NCI-H2196 (cell line): ENCODE measurements around the gene PSORS1C1.

ENCODE experiments used
- DNase-seq: peaks from one replicate; lab custom pipeline; 2025; ENCODE audit not compliant: unreplicated experiment; lab: John Stamatoyannopoulos, UW

Gene PSORS1C1

GRCh38 chr6:31094389-31094881 is 20.2 kb upstream of the PSORS1C1 start:
- peak; percentile 25 for DNase-seq

- no peak for DNase-seq
Observed at GRCh38 chr6:31096215-31096614, 18.4 kb upstream of the PSORS1C1 start.

- DNase-seq = no peak
Observed at GRCh38 chr6:31096656-31097055, 17.9 kb upstream of the PSORS1C1 start.

- DNase-seq = no peak
Observed at GRCh38 chr6:31098449-31098938, 16.1 kb upstream of the PSORS1C1 start.

- DNase-seq = no peak
Observed at GRCh38 chr6:31103136-31103535, 11.5 kb upstream of the PSORS1C1 start.

GRCh38 chr6:31107052-31107451 is 7.5 kb upstream of the PSORS1C1 start:
- DNase-seq = no peak

GRCh38 chr6:31110825-31111582 is 3.6 kb upstream of the PSORS1C1 start:
- no peak for DNase-seq

GRCh38 chr6:31111712-31112111 is 2.9 kb upstream of the PSORS1C1 start:
- DNase-seq = no peak

GRCh38 chr6:31112478-31112877 is 2.1 kb upstream of the PSORS1C1 start, which contains the start of gene C6orf15:
TSS of gene C6orf15 (minus strand) at chr6:31112575. CDS start at chr6:31112555, 20 bp downstream.
- no peak for DNase-seq

- DNase-seq = no peak
Observed at GRCh38 chr6:31113861-31114540, 599 bp upstream of the PSORS1C1 start.

GRCh38 chr6:31114970-31115849 is 610 bp downstream of the PSORS1C1 start:
- no peak for DNase-seq

GRCh38 chr6:31115941-31116560 is 1.5 kb downstream of the PSORS1C1 start:
- no peak for DNase-seq

- DNase-seq = no peak
Observed at GRCh38 chr6:31116661-31117385, 2.2 kb downstream of the PSORS1C1 start.

- DNase-seq = no peak
Observed at GRCh38 chr6:31118178-31118577, 3.6 kb downstream of the PSORS1C1 start.

- no peak for DNase-seq
Observed at GRCh38 chr6:31120151-31120915, 5.7 kb downstream of the PSORS1C1 start, which contains the start of gene CDSN. TSS of gene CDSN (minus strand) at chr6:31120446. CDS start at chr6:31120419, 27 bp downstream.

- DNase-seq = no peak
Observed at GRCh38 chr6:31121131-31121790, 6.7 kb downstream of the PSORS1C1 start.

GRCh38 chr6:31122791-31123706 is 8.4 kb downstream of the PSORS1C1 start:
- DNase-seq = peak; percentile 65

- DNase-seq = peak; percentile 33
Observed at GRCh38 chr6:31125162-31125561, 10.6 kb downstream of the PSORS1C1 start.
